Measurements from ENCODE around the gene CREB3L1.
"Not testable (repeated sequence)": the region's sequence is repeated elsewhere in the genome, so short reads cannot be mapped to it uniquely, and the experiment has no call there.

The CREB3L1 gene

GRCh38 chr11:46249103-46249937, 28.1 kb upstream of the CREB3L1 start:
- no peak for DNase-seq

DNA sequence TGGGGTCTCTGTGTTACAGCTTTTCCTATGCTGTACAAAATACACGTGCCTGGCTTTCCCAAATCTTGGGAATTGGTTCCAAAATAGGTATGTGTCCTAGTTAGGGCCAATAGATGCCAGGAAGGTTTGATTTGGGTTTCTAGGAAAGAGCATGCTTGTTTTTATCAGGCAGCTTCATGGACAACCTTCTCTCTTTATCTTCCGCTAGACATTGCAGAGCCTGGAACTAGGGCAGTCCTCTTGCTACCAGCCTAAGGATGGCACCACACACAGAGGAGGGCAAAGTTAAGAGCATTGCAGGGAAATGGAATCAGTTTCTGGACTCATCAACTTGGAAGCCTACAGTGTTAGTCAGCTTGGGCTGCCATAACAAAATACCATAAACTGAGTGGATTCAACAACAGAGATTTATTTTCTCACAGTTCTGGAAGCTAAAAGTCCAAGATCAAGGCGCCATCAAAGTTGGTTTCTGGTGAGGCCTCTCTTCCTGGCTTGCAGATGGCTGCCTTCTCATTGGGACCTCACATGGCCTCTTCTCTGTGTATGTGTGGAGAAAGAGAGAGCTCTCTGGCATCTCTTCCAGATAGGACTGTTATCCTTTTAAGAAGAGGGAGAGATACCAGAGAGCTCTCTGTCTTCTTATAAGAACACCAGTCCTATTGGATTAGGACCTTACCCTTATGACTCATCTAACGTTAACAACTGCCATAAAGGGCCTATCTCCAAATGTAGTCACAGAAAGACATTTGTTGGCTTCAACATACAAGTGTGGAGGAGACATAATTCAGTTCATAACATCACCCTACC, 27.3 kb upstream of the CREB3L1 start:
- DNase-seq = no peak

GRCh38 chr11:46250745-46251052, 26.8 kb upstream of the CREB3L1 start:
- DNase-seq = no peak

DNA sequence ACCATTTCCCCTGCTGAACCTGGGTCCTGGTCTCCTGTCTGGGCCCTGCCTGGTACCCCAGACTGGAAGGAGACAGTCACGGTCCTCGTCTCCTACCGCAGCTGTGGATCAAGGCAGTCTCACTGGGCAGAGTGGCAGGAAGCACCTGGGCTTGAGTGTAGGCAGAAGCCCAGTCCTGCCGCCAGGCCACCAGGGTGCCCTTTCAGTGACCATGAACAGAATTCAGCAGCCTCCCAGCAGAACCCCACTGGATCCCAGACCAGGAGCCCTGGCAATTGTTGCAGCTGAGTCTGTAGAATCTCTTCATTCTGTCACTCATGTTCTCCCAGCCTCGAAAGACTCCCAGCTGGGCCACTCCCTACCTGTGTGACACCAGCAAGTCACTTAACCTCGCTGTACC, 25.5 kb upstream of the CREB3L1 start:
- DNase-seq = no peak

DNA sequence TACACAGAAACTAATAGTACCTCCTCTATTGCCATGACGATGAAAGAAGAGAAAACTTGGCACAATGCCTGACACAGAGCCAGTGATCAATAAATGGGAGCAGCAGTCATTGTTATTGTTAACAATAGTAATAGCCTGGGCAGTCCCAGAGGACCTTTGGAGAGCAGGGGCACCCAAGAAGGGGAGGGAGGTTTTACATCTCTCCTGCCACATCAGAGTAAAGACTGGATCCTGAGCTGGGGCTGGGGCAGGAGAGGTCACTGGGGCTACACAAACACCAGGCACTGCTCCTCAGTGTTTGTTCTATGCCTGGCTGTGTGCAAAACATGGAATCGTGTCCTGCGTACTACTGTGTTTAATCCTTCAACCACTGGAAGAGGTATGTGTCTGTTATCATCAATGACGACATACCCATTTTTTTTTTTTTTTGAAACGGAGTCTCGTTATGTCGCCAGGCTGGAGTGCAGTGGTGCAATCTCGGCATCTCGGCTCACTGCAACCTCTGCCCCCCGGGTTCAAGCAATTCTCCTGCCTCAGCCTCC, 25.0 kb upstream of the CREB3L1 start:
- DNase-seq = no peak

GRCh38 chr11:46253258-46254132, 24.0 kb upstream of the CREB3L1 start:
- no peak for DNase-seq

GRCh38 chr11:46254133-46254491, 23.4 kb upstream of the CREB3L1 start:
- DNase-seq = no peak

DNA sequence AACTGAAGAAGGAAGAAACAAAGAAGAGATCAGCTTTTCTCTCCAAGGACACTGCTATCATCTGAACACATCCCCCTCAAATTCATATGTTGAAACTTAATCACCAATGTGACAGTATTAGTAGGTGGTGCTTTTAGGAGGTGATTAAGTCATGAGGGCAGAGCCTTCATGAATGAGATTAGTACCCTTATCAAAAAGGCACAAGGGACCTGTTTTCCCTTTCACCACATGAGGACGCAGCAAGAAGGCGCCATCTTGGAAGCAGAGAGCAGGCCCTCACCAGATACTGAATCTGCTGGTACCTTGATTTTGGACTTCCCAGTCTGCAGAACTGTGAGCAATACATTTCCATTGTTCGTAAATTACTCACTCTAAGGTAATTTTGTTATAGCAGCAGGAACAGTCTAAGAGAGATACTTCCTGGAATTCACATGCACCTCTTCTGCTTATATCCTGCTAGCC, 20.9 kb upstream of the CREB3L1 start:
- no peak for DNase-seq

- not testable (repeated sequence) for DNase-seq
These were observed 18.1 kb upstream of the CREB3L1 start for GRCh38 chr11:46259347-46259746.

GRCh38 chr11:46259971-46260560, 17.4 kb upstream of the CREB3L1 start:
- no peak for DNase-seq

DNA sequence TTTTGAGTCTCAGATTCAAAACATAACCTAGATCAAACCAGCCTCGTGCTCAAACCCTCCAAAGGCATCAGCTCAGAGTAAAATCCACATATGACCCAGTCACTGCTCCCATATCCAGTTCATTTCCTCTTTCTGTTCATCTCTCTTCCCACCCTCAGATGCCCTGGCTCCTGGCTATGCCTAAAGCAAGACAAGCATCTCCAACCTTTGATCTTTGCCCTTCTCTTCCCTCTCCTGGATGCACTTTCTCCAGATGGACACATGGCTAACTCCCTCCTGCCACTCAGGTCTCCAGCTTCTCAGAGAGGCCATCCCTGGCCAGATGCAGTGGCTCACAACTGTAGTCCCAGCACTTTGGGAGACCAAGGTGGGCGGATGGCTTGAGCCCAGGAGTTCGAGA, 14.3 kb upstream of the CREB3L1 start:
- DNase-seq = no peak

GRCh38 chr11:46264030-46264429, 13.4 kb upstream of the CREB3L1 start:
- no peak for DNase-seq

DNA sequence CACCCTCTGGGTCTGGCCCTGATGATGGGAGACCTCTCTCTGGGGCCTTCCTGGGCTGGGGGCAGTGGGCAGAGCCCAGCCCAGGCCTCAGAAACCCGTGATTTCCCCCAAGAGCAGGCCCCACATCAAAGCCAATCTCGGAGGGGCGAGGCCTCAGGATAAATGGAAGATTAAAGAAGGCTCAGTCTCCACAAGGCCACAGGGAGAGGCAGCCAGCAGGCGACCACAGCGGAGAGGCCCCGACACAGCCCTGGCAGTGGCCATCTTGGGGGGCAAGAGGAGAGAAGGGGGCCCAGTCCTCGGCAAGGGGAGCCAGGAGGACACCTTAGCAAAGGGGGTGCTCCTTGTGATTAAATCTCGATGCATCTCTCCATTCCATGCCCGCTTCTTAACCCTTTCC, 12.5 kb upstream of the CREB3L1 start:
- no peak for DNase-seq

GRCh38 chr11:46265764-46266163, 11.7 kb upstream of the CREB3L1 start:
- no peak for DNase-seq

GRCh38 chr11:46267930-46268329, 9.5 kb upstream of the CREB3L1 start:
- DNase-seq = no peak

GRCh38 chr11:46270684-46271083, 6.8 kb upstream of the CREB3L1 start:
- no peak for DNase-seq

DNA sequence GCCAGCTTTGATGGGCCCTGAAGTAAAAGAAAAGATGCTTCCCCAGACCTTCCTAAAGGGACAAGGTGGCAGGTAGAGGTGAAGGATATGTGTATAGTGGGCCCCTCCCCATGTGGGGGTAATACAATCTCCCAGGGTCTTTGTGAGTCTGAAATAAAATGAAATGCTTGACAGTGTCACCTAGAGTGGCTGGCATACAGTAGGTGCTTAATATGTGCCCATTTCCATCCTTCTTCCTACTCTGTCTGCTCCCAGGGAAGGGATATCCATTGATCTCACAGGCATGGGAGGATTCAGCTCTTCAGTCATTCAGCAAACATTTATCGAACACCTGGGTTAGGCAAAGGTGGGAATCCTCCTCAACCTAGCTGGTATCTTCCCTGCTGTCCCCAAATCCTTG, 6.1 kb upstream of the CREB3L1 start:
- DNase-seq = no peak

- DNase-seq = no peak
These were observed 5.3 kb upstream of the CREB3L1 start for GRCh38 chr11:46271875-46272815.

DNA sequence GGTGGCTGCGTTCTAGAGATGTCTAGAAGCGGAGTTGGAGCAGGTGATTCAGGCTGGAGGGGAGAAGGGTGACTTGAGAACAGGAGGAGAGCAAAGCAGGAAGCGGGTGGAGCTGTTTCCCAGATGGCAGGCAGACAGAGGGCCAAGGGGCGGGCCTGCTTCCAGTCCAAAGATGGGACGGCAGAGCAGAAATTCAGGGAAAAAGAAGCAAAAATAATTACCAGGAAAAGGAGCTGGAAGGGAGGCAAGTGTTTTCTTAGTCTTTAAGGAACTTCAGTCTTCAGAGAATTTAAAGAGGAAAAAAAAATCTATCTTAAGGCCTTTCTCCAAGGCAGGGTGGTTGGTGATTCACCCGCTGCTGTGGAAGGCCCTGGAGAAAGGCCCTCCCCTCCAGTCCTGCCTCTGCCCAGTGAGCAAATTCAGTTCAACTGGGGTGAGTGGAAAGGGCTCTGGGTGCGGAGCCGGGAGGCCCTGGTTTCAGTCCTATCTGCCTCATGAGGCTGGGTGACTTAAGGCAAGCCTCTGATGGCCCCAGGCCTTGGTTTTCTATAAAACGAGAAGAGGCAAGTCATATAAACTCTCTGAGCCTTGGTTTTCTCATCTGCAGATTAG, 4.5 kb upstream of the CREB3L1 start:
- no peak for DNase-seq

GRCh38 chr11:46273511-46274205, 3.8 kb upstream of the CREB3L1 start:
- DNase-seq = no peak

Data from effector CD4-positive, alpha-beta T cell (primary cell).